NCI-H526 (cell line): ENCODE data around the gene HDAC1.
A peak's percentile ranks its signal among the peaks of the same experiment; 100 is the strongest.
"Not testable (repeated sequence)": the region's sequence is repeated elsewhere in the genome, so short reads cannot be mapped to it uniquely, and the experiment has no call there.

Experiments
- DNase-seq, 2 experiments: peaks; one replicate each; lab custom pipeline; 2025; lab: John Stamatoyannopoulos, UW

Gene HDAC1

DNA sequence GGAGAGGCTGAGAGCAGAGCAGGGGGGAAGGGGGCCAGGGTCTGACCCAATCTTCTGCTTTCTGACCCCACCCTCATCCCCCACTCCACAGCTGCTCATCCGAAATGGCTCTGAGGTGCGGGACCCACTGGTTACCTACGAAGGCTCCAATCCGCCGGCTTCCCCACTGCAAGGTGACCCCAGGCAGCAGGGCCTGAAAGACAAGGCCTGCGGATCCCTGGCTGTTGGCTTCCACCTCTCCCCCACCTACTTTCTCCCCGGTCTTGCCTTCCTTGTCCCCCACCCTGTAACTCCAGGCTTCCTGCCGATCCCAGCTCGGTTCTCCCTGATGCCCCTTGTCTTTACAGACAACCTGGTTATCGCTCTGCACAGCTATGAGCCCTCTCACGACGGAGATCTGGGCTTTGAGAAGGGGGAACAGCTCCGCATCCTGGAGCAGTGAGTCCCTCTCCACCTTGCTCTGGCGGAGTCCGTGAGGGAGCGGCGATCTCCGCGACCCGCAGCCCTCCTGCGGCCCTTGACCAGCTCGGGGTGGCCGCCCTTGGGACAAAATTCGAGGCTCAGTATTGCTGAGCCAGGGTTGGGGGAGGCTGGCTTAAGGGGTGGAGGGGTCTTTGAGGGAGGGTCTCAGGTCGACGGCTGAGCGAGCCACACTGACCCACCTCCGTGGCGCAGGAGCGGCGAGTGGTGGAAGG is 17.1 kb upstream of the HDAC1 start:
- no peak for DNase-seq

DNA sequence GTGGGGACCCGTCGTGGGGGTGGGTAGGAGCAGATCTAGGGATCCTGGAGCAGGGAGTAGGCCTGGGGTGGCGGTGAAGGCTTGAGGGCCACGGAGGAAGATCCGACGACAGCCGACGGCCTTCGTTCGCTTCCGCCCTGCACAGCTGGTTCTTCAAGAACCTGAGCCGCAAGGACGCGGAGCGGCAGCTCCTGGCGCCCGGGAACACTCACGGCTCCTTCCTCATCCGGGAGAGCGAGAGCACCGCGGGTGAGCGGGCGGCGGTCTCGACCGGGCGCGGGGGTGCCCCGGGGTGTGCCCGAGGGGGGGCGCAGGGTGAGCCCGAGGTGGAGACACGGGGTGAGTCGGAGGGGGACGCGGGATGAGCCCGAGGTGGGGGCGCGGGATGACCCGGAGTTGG is 16.5 kb upstream of the HDAC1 start:
- DNase-seq, result no peak

DNA sequence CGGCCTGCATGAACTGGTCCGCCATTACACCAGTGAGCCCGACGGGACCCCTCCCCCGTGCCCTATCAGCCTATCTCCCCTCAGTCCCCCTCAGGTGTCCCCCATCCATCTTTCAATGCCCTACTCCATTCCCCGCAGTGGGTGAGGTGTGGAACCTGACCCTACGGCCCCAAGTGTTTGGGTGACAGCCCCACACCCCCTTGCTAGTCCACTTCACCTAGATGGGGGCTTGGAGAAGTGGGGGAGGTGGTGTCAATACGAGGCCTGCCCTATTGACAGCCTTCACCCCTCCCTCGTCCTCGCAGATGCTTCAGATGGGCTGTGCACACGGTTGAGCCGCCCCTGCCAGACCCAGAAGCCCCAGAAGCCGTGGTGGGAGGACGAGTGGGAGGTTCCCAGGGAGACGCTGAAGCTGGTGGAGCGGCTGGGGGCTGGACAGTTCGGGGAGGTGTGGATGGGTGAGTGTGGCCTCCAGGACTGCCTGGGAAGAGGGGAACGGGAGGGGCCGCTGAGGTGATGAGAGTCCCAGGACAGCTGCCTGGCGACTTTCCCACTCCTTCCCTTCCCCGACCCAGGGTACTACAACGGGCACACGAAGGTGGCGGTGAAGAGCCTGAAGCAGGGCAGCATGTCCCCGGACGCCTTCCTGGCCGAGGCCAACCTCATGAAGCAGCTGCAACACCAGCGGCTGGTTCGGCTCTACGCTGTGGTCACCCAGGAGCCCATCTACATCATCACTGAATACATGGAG is 15.7 kb upstream of the HDAC1 start:
- DNase-seq, result no peak

DNA sequence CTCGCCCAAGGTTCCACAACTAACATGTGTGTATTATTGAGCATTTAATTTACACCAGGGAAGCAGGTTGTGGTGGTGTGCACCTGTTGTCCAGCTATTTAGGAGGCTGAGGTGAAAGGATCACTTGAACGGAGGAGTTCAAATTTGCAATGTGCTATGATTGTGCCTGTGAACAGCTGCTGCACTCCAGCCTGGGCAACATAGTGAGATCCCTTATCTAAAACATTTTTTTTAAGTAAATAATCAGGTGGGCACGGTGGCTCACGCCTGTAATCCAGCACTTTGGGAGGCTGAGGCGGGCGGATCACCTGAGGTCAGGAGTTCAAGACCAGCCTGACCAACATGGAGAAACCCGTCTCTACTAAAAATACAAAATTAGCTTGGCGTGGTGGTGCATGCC is 7.1 kb upstream of the HDAC1 start:
- DNase-seq, result not testable (repeated sequence)

DNA sequence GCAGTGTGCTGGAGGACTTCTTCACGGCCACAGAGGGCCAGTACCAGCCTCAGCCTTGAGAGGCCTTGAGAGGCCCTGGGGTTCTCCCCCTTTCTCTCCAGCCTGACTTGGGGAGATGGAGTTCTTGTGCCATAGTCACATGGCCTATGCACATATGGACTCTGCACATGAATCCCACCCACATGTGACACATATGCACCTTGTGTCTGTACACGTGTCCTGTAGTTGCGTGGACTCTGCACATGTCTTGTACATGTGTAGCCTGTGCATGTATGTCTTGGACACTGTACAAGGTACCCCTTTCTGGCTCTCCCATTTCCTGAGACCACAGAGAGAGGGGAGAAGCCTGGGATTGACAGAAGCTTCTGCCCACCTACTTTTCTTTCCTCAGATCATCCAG is 6.2 kb upstream of the HDAC1 start:
- no peak for DNase-seq

DNA sequence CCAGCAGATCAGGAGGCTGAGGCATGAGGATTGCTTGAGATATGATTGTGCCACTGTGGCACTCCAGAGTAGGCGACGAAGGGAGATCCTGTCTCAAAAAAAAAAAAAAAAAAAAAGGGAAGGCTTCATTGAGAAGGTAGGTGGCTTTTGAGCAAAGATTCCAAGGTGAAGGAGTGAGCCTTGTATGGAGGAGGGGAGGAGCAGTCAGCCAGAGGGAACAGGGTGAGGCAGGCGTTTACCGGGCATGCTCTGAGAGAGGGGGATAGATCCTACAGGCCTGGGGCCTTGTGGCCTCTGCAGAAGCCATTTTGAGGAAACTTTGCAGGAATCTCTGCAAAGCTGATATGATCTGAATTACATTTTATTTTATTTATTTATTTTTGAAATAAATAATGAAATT is 5.1 kb upstream of the HDAC1 start:
- no peak for DNase-seq

DNA sequence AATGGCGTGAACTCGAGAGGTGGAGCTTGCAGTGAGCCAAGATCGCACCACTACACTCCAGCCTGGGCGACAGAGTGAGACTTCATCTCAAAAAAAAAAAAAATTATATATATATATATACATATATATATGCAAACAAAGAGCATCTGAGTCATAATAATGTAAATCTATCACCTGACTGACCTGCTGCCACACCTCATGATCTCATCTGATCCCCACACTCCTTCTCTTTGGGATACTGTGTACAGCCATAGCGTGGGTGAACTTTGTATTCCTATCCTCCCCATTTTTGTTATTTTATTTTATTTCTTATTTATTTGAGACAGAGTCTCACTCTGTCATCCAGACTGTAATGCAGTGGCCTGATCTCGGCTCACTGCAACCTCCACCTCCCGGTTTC is 2.6 kb upstream of the HDAC1 start:
- DNase-seq, result no peak

DNA sequence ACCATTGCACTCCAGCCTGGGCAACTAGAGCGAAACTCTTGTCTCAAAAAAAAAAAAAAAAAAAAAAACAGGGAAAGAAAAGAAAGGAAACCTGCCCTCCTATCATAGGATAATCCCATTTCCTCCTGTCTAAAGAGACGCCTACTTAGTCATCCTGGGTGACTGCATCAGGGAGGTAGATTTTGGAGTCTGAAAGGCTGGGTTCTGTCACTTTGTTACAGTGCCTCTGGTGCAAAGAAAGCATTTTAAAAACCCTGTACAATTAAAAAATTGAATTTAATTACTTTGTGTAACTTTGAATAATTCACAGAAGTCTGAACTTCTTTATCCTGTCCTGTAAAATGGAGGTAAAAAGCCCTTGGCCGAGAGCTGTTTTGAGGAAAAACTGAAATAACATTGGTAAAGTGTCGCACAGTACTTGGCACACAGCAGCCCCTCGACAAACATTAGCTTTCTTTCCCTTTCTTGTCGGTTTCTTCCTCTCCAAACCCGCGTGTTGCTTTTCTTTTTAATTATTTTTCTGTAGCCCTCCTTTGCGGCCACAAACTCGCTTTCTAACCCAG is 657 bp upstream of the HDAC1 start:
- DNase-seq, result no peak

DNA sequence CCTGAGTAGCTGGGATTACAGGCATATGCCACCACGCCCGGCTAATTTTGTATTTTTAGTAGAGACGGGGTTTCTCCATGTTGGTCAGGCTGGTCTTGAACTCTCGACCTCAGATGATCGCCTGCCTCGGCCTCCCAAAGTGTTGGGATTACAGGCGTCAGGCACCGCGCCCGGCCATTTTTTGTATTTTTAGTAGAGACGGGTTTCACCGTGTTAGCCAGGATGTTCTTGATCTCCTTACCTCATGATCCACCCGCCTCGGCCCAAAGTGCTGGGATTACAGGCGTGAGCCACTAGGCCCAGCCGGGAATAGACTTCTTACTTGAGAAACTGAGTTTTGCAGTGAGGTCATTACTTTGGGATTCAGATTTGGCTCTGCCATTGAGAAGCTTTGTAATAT is 6.3 kb downstream of the HDAC1 start:
- DNase-seq, result not testable (repeated sequence)

DNA sequence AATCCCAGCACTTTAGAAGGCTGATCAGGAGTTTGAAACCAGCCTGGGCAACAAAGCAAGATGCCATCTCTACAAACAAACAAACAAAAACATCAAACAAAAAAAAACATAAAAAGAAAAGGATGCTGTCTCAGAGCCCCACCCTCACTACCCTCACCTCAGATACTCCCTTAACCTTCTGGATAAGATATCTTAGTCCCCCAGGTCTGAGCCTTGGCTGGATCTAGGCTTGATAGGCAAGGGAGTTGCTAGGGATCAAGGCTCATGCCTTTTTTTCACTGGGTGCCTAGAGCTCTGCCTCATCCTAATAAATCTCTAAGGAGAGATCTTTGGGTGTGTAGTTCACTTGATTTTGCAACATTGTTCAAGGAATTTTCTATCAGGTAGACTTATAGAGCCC is 7.4 kb downstream of the HDAC1 start:
- DNase-seq, result no peak

DNA sequence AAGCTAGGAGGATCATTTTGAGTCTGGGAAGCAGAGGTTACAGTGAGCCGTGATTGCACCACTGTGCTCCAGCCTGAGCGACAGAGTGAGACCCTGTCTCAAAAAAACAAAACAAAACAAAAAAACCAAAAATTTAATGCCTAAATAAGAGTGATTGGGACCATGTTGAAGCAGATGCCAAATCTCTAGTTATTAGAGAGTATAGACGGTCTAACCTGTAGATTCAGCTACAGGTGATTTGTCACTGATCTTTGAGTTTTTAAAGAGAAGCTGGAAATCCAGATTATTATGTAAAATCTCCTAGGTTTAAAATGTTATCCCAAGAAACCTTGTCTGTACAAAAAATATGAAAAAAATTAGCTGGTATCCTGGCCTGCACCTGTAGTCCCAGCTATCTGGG is 11.5 kb downstream of the HDAC1 start:
- DNase-seq, result no peak

DNA sequence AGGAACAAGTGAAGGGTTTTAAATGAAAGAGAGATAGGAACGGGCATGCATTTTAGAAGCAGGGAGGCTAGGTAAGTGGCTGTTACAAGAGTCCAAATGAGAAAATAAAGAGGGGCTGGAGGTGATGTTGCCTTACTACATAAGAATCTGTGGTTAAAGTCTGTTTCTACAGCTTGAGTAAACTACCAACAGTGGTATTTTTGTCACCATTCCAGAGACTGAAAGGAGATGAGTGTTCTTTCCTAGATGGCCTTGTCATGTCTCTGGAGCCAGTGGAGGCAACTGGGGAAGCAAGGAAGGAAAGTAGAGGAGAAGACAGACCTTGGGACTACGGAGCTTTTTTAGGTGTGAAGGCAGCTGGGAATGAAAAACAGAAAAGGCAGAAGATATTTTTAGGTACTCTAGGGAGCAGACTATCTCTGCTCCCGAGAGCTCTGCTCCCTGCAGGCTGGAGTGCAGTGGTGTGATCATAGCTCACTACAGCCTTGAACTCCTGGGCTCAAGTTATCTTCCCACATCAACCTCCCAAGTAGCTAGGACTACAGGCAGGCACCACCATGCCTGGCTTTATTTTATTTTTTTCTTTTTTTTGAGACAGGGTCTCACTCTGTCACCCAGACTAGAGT is 12.2 kb downstream of the HDAC1 start:
- DNase-seq, result no peak

DNA sequence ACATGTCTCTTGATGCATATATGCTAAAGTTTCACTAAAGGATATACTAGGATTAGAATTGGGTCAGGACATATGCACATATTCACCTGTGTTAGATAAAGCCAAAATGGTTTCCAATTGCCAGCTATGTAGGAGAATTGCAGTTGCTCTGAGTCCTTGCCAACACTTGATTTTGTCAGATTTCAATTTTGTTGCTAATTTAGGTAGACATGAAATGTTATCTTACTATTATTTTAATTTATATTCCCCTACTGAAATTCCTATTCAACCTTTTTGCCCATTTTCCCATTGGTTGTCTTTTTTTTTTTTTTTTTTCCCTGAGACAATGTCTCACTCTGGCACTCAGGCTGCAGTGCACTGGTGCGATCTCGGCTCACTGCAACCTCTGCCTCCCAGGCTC is 13.4 kb downstream of the HDAC1 start:
- no peak for DNase-seq

DNA sequence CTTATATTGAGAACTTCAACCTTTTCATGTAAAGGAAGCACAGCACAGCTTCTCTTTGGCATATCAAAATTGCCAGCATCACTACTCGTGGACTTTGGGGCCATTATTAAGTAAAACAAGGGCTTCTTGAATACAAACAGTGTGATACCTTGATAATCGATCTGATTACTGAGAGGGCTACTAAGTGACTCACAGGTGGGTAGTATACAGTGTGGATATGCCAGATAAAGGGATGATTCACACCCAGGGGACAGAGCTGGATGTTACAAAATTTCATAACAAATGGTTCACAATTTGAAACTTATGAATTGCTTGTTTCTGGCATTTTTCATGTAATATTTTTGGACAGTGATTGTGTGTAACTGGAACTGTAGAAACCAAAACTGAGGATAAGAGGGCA is 15.4 kb downstream of the HDAC1 start:
- DNase-seq, result no peak

DNA sequence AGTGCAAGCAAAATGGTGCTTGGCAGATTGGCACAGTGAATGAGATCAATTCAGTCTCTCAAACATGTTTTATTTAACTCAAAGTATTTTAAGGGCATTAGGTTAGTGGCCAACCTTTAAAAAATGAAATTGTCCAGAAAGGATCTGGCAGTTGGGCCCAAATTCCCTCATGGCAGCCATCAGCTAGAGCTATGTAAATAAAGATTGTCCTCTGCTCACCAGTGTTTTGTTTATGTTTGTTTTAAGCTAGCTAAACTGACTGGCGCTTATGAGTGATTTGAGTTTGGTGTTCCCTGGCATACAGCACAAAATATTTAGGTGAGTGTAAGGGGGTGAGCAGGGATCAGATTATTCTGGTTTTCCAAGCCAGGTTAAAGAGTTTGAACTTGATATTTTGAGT is 18.1 kb downstream of the HDAC1 start:
- DNase-seq, result peak in 1 of 2 experiments; percentile 10

DNA sequence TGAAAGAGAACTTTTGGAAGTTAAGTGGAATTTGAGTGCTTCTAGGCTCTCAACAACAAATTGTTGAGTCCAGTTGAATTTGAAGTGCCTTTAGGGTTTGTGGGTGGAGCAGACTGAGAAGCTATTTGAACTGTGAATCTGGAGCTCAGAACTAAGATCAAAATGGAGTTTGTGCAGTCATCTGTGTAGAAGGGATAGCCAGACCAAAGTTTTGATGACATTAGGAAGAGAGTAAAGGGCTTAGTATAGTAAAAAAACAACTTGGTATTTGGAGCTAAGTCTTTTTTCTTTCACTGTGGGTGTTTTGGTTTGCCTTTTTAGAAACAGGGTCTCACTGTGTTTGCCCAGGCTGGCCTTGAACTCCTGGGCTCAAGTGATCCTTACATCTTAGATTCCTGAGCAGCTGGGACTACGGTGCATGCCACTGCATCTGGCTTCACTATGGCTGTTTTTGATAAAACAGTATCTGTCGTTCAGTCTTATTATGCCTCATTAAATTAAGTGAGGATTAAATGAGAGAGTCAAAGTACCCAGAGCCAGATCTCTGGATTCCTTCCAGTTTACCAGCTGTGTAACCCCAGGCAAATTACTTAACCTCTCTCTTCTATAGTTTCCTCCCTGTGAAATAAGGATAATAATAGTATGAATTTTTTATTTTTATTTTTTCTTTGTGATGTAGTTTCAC is 20.0 kb downstream of the HDAC1 start:
- no peak for DNase-seq

DNA sequence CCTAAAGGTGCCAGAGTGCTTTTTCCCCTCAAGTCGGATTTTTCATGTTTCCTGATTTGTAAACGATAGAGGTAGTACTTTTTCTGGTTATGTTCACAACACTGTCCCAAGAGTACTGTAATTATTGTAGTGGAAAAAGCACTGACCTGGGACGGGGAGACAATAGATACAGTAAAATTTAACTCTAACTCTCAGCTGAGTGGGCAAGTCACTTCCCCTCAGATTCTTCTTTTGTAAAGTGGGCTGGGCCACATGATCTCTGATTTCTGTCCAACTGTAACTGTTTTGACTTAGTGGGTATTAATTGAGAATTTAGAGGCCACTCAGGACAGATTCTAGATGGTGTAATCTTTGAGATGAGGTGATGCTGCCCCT is 25.0 kb downstream of the HDAC1 start:
- DNase-seq, result no peak

DNA sequence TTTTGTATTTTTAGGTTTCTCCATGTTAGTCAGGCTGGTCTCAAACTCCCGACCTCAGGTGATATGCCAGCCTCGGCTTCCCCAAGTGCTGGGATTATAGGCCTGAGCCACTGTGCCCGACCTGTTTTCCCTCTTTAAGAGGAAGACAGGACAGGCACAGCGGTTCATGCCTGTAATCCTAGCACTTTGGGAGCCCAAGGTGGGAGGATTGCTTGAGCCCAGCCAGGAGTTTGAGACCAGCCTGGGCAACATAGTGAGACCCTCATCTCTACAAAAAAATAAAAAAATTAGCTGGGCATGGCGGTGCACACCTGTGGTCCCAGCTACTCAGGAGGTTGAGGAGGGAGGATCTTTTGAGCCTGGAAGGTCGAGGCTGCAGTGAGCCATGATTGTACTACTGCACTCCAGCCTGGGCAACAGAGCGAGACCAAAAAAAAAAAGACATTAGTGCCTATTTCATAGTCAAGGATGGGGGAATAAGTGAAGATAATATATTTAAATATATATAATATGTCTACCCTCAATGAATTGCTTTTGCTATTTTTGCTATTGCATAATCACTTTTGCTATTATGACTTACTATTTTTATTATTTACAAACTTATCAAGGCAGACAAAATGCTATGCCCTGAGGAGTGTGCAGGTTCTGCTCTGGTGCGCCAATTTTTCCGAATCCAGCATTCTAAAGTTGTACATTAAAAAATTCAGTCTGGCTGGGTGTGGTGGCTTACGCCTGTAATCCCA is 26.4 kb downstream of the HDAC1 start:
- no peak for DNase-seq

DNA sequence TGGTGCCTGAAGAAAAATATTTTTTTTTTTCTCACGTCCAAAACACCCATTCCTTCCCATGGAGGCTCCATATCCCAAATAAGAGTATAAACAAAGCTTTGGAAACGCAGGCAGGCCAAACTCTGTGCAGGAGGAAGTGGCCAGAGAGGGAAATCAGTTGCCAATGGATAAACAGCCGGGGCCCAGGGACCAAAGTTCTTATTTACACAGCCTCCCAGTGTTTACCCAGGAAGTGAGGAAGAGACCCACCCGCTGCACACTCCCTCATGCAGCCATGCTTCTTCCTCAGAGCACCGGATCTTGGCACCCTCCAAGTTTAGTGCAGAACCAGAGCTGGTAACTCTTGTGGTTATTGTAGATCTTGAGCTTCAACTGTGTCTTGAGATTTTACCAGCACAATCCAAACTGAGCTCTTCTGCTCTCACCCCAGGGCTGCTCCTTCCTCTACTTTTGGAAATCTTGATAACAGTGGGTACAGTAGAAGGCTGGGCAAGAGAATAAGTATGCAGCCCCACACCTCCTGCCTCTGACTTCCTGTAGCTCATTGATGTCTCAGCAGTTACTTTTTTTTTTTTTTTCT is 29.9 kb downstream of the HDAC1 start:
- peak in 1 of 2 experiments; percentile 52 for DNase-seq

DNA sequence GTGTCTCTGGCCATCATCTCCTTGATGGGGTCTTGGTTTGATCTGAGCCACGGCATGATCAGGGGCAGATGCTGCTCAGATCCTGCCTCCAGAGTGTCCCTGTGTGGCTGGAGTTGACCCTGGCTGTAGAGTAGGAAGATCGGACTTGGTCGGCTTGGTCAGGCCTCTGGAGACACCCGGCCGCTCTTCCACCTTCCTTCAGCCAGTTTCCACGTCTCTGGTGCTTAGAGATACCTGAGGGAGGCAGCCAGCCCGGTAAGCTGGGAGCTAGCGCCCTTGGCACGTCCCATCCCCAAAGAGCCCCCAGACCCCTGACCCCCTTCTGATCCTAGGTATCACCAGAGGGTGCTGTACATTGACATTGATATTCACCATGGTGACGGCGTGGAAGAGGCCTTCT is 35.3 kb downstream of the HDAC1 start:
- no peak for DNase-seq

DNA sequence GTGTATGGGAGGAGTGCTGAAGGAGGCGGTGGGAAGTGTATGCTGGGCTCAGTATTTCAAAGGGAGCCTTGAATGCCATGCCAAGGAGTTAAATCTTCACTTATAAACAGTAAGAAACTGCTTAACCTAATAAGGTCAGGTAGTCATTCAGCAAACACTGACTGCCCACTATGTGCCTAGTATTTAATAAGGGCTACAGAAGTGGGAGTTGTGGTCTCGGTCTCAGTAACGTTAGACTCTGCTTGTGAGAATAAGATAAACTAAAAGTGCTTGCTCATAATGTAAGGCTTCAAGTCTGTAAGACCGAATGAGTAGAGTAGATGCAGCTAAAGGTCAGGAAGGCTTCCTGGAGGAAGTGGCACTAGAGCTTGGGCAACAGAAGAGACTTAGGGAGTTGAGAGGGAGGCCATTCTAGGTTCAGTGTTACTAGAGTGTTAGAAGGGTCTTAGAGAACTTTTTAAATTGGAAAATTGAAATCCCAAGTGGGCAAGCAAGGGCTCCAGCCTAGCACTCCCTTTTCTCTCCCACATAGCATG is 38.1 kb downstream of the HDAC1 start:
- no peak for DNase-seq
